Esophagus muscularis mucosa (tissue), 4 donors: Measurements from ENCODE around the gene SPAG16. TPM values are rescaled to one million over a fixed set of nuclear protein-coding genes. Genes with fewer than 3 reads are reported as not detected.

Source experiments
- DNase-seq: peaks from one replicate; pipeline ENCODE4 v3.0.0-alpha.2; 2017; ENCODE audit errors: extremely low spot score
- H3K27ac ChIP-seq, 4 donors: fragments of 200-600 bp; sonication (generic); replicated peaks in 1 of 4; 1 replicate in 3 of 4; 2 replicates in 1 of 4; pipeline ENCODE4 v1.5.1; 2016 to 2019; ENCODE audit warnings: mild to moderate bottlenecking in 1 of 4
- H3K27me3 ChIP-seq, 4 donors: fragments of 200-600 bp; sonication (generic); one replicate each; pipeline versions ENCODE4 v1.5.1 to v1.6.0; 2016 to 2019
- H3K36me3 ChIP-seq, 4 donors: fragments of 200-600 bp; sonication (generic); one replicate each; pipeline ENCODE4 v1.5.1; 2016 to 2019
- H3K4me1 ChIP-seq, 4 donors: fragments of 200-600 bp; sonication (generic); one replicate each; pipeline ENCODE4 v1.5.1; 2016 to 2019
- H3K4me3 ChIP-seq, 4 donors: fragments of 200-600 bp; sonication (generic); 1 replicate in 2 of 4; 2 replicates in 2 of 4; pipeline ENCODE4 v1.5.1; 2016 to 2019; ENCODE audit warnings: mild to moderate bottlenecking in 4 of 4, moderate library complexity in 1 of 4
- H3K9me3 ChIP-seq, 4 donors: fragments of 200-600 bp; sonication (generic); 1 replicate in 3 of 4; 2 replicates in 1 of 4; pipeline ENCODE4 v1.5.1; 2016 to 2019
- CTCF ChIP-seq, 3 experiments: fragments of 200-600 bp in 2 of 3; fragments of 450-650 bp in 1 of 3; sonication (generic) in 2 of 3; IDR thresholded peaks; one replicate each; pipeline ENCODE4 v1.5.1; 2017 to 2019; ENCODE audit warnings: antibody characterized with exemption in 3 of 3, mild to moderate bottlenecking in 2 of 3, moderate library complexity in 1 of 3
- EP300 ChIP-seq: sonication (generic); formaldehyde crosslinking; IDR thresholded peaks from one replicate; pipeline ENCODE4 v1.6.1; 2017; ENCODE audit warnings: antibody characterized with exemption
- POLR2A ChIP-seq: fragments of 450-650 bp; IDR thresholded peaks from one replicate; pipeline ENCODE4 v1.6.1; 2017; ENCODE audit warnings: antibody characterized with exemption, moderate library complexity, mild to moderate bottlenecking, low read depth
- POLR2AphosphoS5 ChIP-seq, 2 donors: sonication (generic); formaldehyde crosslinking; IDR thresholded peaks; one replicate each; pipeline ENCODE4 v1.6.1; 2017; ENCODE audit warnings: antibody characterized with exemption in 2 of 2
- WGBS: methylation state at CpG from one replicate; pipeline ENCODE4 v1.1.5; 2018; 5-methylcytosine and 5-hydroxymethylcytosine counted together
- intact Hi-C: fragments of 100-400 bp; cut with DNase I; formaldehyde crosslinking; loops from one replicate; pipeline ENCODE4 v1.15.1; 2023
- total RNA-seq, 4 donors: library from RNA; depleted of rRNA; stranded (reverse); fragments of >200 nt; gene quantifications; one replicate each; pipeline versions ENCODE4 v1.1.0 to v1.2.1, GENCODE V29; 2016

SPAG16 gene
- total RNA-seq, 4 donors from 2014 or later, result 26.8 to 36.1 (median 31.0) TPM

GRCh38 chr2:213740453-213740852, 456.2 kb downstream of the SPAG16 start:
- Histone ChIP-seq H3K27ac (no peak overlapping the region), H3K4me3 (no peak overlapping the region), H3K9me3 (no peaks in the 10 kb centered on the region), H3K36me3 (no peaks in the 10 kb centered on the region), H3K27me3 (no peaks in the 10 kb centered on the region), H3K4me1 (no peaks in the 10 kb centered on the region)
- no peak for TF ChIP-seq EP300
- intact Hi-C loops, result no loop called here
- WGBS, result 75% methylated on average over 3 of the region's 3 CpGs
- no peak for DNase-seq

- H3K4me3 ChIP-seq, result no peak overlapping the region
- 46% methylated on average over 6 of the region's 6 CpGs for WGBS
- no peaks in the 10 kb centered on the region for H3K36me3 ChIP-seq
- intact Hi-C loops, result no loop called here
- DNase-seq, result no peak
- TF ChIP-seq POLR2AphosphoS5 (IDR thresholded peaks at IDR 0.05) (no peak), POLR2A (no peak), EP300 (no peak), CTCF (IDR thresholded peaks at IDR 0.05) (no peak)
- no peak overlapping the region for H3K27ac ChIP-seq
- H3K4me1 ChIP-seq, result no peaks in the 10 kb centered on the region
- H3K27me3 ChIP-seq, result no peaks in the 10 kb centered on the region
- H3K9me3 ChIP-seq, result no peaks in the 10 kb centered on the region
These were observed 467.2 kb downstream of the SPAG16 start for GRCh38 chr2:213751446-213751845.

GRCh38 chr2:213752575-213752974, 468.3 kb downstream of the SPAG16 start:
- H3K27me3 ChIP-seq, result no peaks in the 10 kb centered on the region
- H3K4me3 ChIP-seq, result no peak overlapping the region
- no peaks in the 10 kb centered on the region for H3K9me3 ChIP-seq
- H3K36me3 ChIP-seq, result no peaks in the 10 kb centered on the region
- no peaks in the 10 kb centered on the region for H3K4me1 ChIP-seq
- DNase-seq, result no peak
- TF ChIP-seq EP300 (no peak), POLR2A (no peak), CTCF (IDR thresholded peaks at IDR 0.05) (no peak), POLR2AphosphoS5 (IDR thresholded peaks at IDR 0.05) (no peak)
- WGBS, result 84% methylated on average over 2 of the region's 2 CpGs
- intact Hi-C loops, result no loop called here
- H3K27ac ChIP-seq, result no peak overlapping the region

GRCh38 chr2:213757525-213757924, 473.3 kb downstream of the SPAG16 start:
- no peaks in the 10 kb centered on the region for H3K4me1 ChIP-seq
- no peaks in the 10 kb centered on the region for H3K27me3 ChIP-seq
- DNase-seq, result no peak
- intact Hi-C loops, result no loop called here
- H3K27ac ChIP-seq, result no peak overlapping the region
- TF ChIP-seq CTCF (IDR thresholded peaks at IDR 0.05) (no peak), POLR2AphosphoS5 (IDR thresholded peaks at IDR 0.05) (no peak), EP300 (no peak), POLR2A (no peak)
- H3K4me3 ChIP-seq, result no peak overlapping the region
- H3K9me3 ChIP-seq, result no peaks in the 10 kb centered on the region
- 85% methylated on average over 3 of the region's 3 CpGs for WGBS
- H3K36me3 ChIP-seq, result no peaks in the 10 kb centered on the region

GRCh38 chr2:213763354-213763753, 479.1 kb downstream of the SPAG16 start:
- H3K36me3 ChIP-seq, result no peaks in the 10 kb centered on the region
- no peak overlapping the region for H3K4me3 ChIP-seq
- H3K27me3 ChIP-seq, result no peaks in the 10 kb centered on the region
- intact Hi-C loops, result no loop called here
- DNase-seq, result no peak
- no peak for TF ChIP-seq CTCF (IDR thresholded peaks at IDR 0.05)
- TF ChIP-seq EP300, result no peak
- no peak for TF ChIP-seq POLR2AphosphoS5 (IDR thresholded peaks at IDR 0.05)
- TF ChIP-seq POLR2A, result no peak
- no peaks in the 10 kb centered on the region for H3K4me1 ChIP-seq
- no peaks in the 10 kb centered on the region for H3K9me3 ChIP-seq
- 77% methylated on average over 1 of the region's 1 CpG for WGBS
- H3K27ac ChIP-seq, result no peak overlapping the region
